Adrenal gland (tissue), 12 donors: Measurements from ENCODE around the gene SNX5. TPM values are rescaled to one million over a fixed set of nuclear protein-coding genes. Genes with fewer than 3 reads are reported as not detected.

ENCODE experiments used
- DNase-seq, 7 donors: peaks; one replicate each; pipeline ENCODE4 v3.0.0-alpha.2; 2019 to 2020
- H3K27ac ChIP-seq, 5 donors: fragments of 200-600 bp; sonication (generic) in 4 of 5; 1 replicate in 3 of 5; 2 replicates in 2 of 5; pipeline versions ENCODE4 v1.5.1 to v1.8.0; 2016 to 2020; ENCODE audit warnings: mild to moderate bottlenecking in 1 of 5
- H3K27me3 ChIP-seq: fragments of 200-600 bp; 2 replicates; pipeline ENCODE4 v1.8.0; 2021
- H3K36me3 ChIP-seq, 2 donors: fragments of 200-600 bp; replicated peaks in 1 of 2; 1 replicate in 1 of 2; 2 replicates in 1 of 2; pipeline versions ENCODE4 v1.5.1 to v1.8.0; 2018 to 2022
- H3K4me1 ChIP-seq, 2 donors: fragments of 200-600 bp; replicated peaks in 1 of 2; 1 replicate in 1 of 2; 2 replicates in 1 of 2; pipeline versions ENCODE4 v1.5.1 to v1.8.0; 2018 to 2021
- H3K4me3 ChIP-seq, 4 donors: fragments of 200-600 bp; sonication (generic) in 3 of 4; one replicate each; pipeline ENCODE4 v1.5.1; 2016 to 2018
- H3K9me3 ChIP-seq, 3 donors: fragments of 200-600 bp; sonication (generic) in 1 of 3; replicated peaks in 1 of 3; 1 replicate in 2 of 3; 2 replicates in 1 of 3; pipeline versions ENCODE4 v1.5.1 to v1.8.0; 2016 to 2021
- POLR2A ChIP-seq, 2 donors: fragments of 450-650 bp; IDR thresholded peaks; one replicate each; pipeline ENCODE4 v1.6.1; 2017; ENCODE audit warnings: antibody characterized with exemption in 2 of 2, mild to moderate bottlenecking in 2 of 2, moderate library complexity in 1 of 2
- WGBS, 4 donors: extraction: QIAGEN DNeasy Blood & Tissue Kit in 2 of 4; methylation state at CpG; one replicate each; pipeline versions ENCODE4 v1.1.5 to v1.1.7; 2013 to 2017; 5-methylcytosine and 5-hydroxymethylcytosine counted together
- intact Hi-C, 2 donors: fragments of 100-400 bp; cut with DNase I; formaldehyde crosslinking; loops; one replicate each; pipeline versions ENCODE4 v1.14.1 to v1.15.0; 2022 to 2023
- polyA plus RNA-seq, 3 donors: library from polyadenylated mRNA; stranded (reverse); fragments of 200-250 nt in 2 of 3; fragments of 350-450 nt in 1 of 3; fragmentation: Illumina TruSeq in 1 of 3; extraction: RNeasy Lipid Tissue Mini Kit (QIAGEN cat#74804) in 1 of 3; gene quantifications; one replicate each; pipeline ENCODE4 v1.2.3, GENCODE V29; 2013 to 2014
- total RNA-seq, 9 donors: library from RNA; depleted of rRNA in 4 of 9; stranded (reverse); fragments of >200 nt in 4 of 9; fragments of 120-200 nt in 1 of 9; fragmentation: NEBNext Ultra II Directional in 1 of 9; extraction: Animal tissue kit (Norgen Biotek cat#: 25700) in 1 of 9; gene quantifications; one replicate each; pipeline versions ENCODE4 v1.1.0 to v1.2.4, GENCODE V29; 2013 to 2023
- TF ChIP-seq, protein P1 (sequence below), 6 experiments: fragments of 450-650 bp in 4 of 6; fragments of 200-600 bp in 2 of 6; sonication (generic) in 1 of 6; IDR thresholded peaks; 1 replicate in 5 of 6; 2 replicates in 1 of 6; pipeline versions ENCODE4 v1.5.1 to v1.8.0; 2016 to 2021; ENCODE audit warnings: antibody characterized with exemption in 6 of 6, mild to moderate bottlenecking in 2 of 6, moderate library complexity in 1 of 6
- donor health status: healthy with polysubstance abuse.
- donor health status: Bipolar disorder and iron deficiency.
- donor health status: DM: yes; HTN: yes; CAD: no.
- donor health status: DM: no; HTN: no; CAD: no.
- donor health status: DM: no; HTN: no; CAD: no.
- donor health status: DM: yes; HTN: yes; CAD: no.

Gene SNX5
- total and polyA plus RNA-seq, 12 donors, result 103 to 201 (median 144) TPM

DNA sequence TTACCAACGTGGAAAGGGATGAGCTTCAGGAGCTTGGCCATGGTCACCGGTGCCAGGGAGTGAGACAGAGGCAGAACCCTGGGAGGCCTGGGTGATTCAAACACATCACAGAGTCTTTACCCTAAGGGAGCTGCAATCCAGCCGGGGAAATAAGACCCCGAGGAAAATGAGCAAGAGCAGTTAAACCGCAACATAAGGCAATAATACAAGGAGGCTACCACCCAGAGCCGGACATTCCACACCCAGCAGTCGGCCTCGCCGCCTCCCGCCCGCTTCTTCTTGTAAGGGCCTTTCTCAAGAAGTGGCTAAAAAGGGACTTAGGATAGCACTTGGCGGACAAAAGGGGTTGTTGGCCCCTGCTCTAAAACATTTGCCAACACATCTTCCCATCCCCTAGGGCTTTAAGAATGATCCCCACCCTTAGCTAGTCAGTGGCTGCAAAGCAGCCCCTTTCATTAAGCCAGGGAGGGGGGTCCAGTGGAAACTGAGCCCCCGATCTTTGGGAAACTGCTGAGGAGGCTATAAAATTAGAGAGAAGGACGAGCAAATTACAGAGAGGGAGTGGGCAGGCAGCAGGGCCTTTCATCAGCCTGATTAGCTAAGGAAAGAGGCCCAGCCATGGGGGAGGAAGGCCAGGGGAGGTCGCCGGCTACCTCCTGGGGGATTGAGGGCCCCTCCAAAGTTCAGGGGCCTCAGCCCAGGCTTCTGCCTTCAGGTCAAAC is 34.3 kb downstream of the SNX5 start:
- intact Hi-C loops, result no loop called here
- H3K4me3 ChIP-seq, result no peak overlapping the region
- DNase-seq, result no peak
- H3K4me1 ChIP-seq, result peaks cover 0 to 17% of the 10 kb centered on the region in 2 donors
- no peaks in the 10 kb centered on the region for H3K9me3 ChIP-seq
- WGBS, 4 donors, result 80 to 84% (median 83%) methylated on average over 14 to 16 of the region's 16 CpGs
- no peak overlapping the region for H3K27ac ChIP-seq
- no peak for TF ChIP-seq POLR2A (IDR thresholded peaks at IDR 0.05)
- TF ChIP-seq, protein P1, sequence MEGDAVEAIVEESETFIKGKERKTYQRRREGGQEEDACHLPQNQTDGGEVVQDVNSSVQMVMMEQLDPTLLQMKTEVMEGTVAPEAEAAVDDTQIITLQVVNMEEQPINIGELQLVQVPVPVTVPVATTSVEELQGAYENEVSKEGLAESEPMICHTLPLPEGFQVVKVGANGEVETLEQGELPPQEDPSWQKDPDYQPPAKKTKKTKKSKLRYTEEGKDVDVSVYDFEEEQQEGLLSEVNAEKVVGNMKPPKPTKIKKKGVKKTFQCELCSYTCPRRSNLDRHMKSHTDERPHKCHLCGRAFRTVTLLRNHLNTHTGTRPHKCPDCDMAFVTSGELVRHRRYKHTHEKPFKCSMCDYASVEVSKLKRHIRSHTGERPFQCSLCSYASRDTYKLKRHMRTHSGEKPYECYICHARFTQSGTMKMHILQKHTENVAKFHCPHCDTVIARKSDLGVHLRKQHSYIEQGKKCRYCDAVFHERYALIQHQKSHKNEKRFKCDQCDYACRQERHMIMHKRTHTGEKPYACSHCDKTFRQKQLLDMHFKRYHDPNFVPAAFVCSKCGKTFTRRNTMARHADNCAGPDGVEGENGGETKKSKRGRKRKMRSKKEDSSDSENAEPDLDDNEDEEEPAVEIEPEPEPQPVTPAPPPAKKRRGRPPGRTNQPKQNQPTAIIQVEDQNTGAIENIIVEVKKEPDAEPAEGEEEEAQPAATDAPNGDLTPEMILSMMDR (IDR thresholded peaks at IDR 0.05), result no peak
- H3K27me3 ChIP-seq, result no peaks in the 10 kb centered on the region
- H3K36me3 ChIP-seq, result no peaks in the 10 kb centered on the region

DNA sequence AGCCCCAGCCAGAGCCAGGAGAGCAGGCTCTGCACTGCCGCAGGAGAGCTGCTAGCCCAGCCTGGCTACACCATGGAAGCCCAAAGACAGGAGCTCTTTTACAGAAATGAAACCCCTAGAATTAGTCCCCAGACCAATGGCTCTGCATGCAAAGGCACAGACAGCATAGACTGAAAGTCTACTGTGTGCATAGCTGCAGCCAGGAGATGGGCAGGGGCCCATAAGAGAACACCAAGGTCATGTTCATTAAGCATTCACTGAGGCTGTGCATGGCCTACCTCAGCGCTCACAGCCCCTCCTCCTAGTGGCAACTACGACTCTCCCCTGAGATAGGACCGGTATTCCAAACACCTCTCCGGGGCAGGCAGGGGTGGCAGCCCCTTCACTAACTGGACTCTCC is 34.9 kb downstream of the SNX5 start:
- Histone ChIP-seq H3K27ac (no peak overlapping the region), H3K9me3 (no peaks in the 10 kb centered on the region), H3K4me1 (peaks cover 0 to 12% of the 10 kb centered on the region in 2 donors), H3K27me3 (no peaks in the 10 kb centered on the region), H3K36me3 (no peaks in the 10 kb centered on the region), H3K4me3 (no peak overlapping the region)
- intact Hi-C loops, result no loop called here
- DNase-seq, result no peak
- TF ChIP-seq, protein P1 (IDR thresholded peaks at IDR 0.05), result no peak
- no peak for TF ChIP-seq POLR2A (IDR thresholded peaks at IDR 0.05)
- 76 to 84% (median 81%) methylated on average over 2 to 5 of the region's 5 CpGs for WGBS, 4 donors

DNA sequence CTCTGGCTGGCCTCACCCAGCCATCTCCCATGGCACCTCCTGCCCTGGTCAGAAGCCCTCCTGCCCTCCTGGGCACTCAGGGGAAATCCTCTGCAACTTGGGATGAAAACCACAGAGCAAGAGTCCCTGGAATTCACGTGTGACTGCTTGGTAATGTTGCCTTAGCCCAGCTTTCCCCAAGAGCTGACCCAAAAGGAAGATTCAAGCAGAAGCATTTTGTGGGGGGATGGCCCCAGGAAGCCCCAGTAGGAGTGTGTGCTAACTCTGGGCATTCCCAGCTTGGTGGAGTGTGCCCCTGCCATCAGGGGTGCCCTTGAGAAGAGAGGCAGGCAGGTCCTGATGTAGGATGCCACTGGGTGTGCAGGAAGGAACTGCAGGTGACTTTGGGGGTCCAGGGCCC is 35.5 kb downstream of the SNX5 start:
- TF ChIP-seq POLR2A (IDR thresholded peaks at IDR 0.05), result no peak
- TF ChIP-seq, protein P1 (IDR thresholded peaks at IDR 0.05), result no peak
- intact Hi-C loops, result no loop called here
- Histone ChIP-seq H3K27ac (no peak overlapping the region), H3K9me3 (no peaks in the 10 kb centered on the region), H3K4me1 (peaks cover 0 to 11% of the 10 kb centered on the region in 2 donors), H3K4me3 (no peak overlapping the region), H3K36me3 (no peaks in the 10 kb centered on the region), H3K27me3 (no peaks in the 10 kb centered on the region)
- WGBS, 4 donors, result 76 to 93% methylated on average over 1 of the region's 1 CpG; no CpG with 5 or more reads in 2 of the 4 donors
- DNase-seq, result no peak

DNA sequence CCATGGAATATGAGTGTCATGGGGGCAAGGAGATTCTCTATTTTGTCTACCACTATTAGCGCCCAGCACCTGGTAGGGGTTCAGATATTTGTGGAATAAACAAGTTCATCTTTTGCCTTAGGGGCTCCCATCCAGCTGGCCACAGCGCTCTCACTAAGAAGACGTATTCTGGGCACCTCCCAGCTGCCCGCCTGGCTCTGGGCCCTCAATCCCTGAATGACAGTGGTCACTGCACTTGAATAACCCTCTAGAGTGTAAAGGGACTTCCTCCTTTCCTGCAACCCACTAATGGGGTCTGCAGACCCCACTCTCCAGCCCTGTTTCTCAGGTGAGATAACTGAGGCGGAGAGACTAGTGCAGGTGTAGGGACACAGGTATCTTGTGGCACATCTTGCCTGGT is 36.2 kb downstream of the SNX5 start:
- WGBS, 4 donors, result 95 to 98% (median 97%) methylated on average over 4 to 5 of the region's 5 CpGs
- DNase-seq, result no peak
- H3K4me3 ChIP-seq, result no peak overlapping the region
- TF ChIP-seq, protein P1 (IDR thresholded peaks at IDR 0.05), result no peak
- no peak for TF ChIP-seq POLR2A (IDR thresholded peaks at IDR 0.05)
- H3K36me3 ChIP-seq, result no peaks in the 10 kb centered on the region
- no peaks in the 10 kb centered on the region for H3K27me3 ChIP-seq
- H3K4me1 ChIP-seq, result peaks cover 0 to 10% of the 10 kb centered on the region in 2 donors
- no peaks in the 10 kb centered on the region for H3K9me3 ChIP-seq
- intact Hi-C loops, result no loop called here
- no peak overlapping the region for H3K27ac ChIP-seq
